ENCODE data around the gene SIRT2.

- TF ChIP-seq CTCF (conservative IDR thresholded peaks at IDR 0.05; ENCODE audit: low read length): no peak
- no peak for TF ChIP-seq EZH2phosphoT487 (IDR thresholded peaks at IDR 0.05; ENCODE audit: borderline replicate concordance, low read depth, low read length)
Measured at GRCh38 chr19:38910488-38910887, 11.1 kb upstream of the SIRT2 start.
